SH-SY5Y (cell line): ENCODE data around the gene ST8SIA5.

Experiments used
- GATA2 ChIP-seq: IDR thresholded peaks from 2 replicates; pipeline ENCODE4 v1.6.1; 2011; ENCODE audit warnings: mild to moderate bottlenecking, low read depth, low read length
- GATA3 ChIP-seq: IDR thresholded peaks from 2 replicates; pipeline ENCODE4 v1.6.1; 2011; ENCODE audit warnings: low read depth, mild to moderate bottlenecking, low read length, moderate library complexity

- TF ChIP-seq GATA2 (no peak), GATA3 (no peak)
Measured at GRCh38 chr18:46627136-46627535, 129.7 kb downstream of the ST8SIA5 start.
